ENCODE data around the gene FBXL2.

- TF ChIP-seq CTCF (IDR thresholded peaks at IDR 0.05) (no peak), POLR2A (IDR thresholded peaks at IDR 0.05; ENCODE audit: low read length) (no peak), ESRRA (IDR thresholded peaks at IDR 0.05; ENCODE audit: borderline replicate concordance, low read length) (no peak), EP300 (IDR thresholded peaks at IDR 0.05) (no peak), USF2 (IDR thresholded peaks at IDR 0.05) (no peak), RNF2 (IDR thresholded peaks at IDR 0.05; ENCODE audit: borderline replicate concordance, low read depth) (no peak), EHF (CRISPR knock-in tag; IDR thresholded peaks at IDR 0.05) (no peak), BCL3 (IDR thresholded peaks at IDR 0.05) (no peak), MAX (IDR thresholded peaks at IDR 0.05) (no peak), BHLHE40 (IDR thresholded peaks at IDR 0.05; ENCODE audit: low read depth, low read length) (no peak), ZFP36 (IDR thresholded peaks at IDR 0.05; ENCODE audit: borderline replicate concordance, partially characterized antibody) (no peak), ELK1 (IDR thresholded peaks at IDR 0.05; ENCODE audit: low read depth, low read length) (no peak), PHF8 (IDR thresholded peaks at IDR 0.05; ENCODE audit: borderline replicate concordance, low read depth) (no peak), RAD21 (conservative IDR thresholded peaks at IDR 0.05 in 1 of 2, IDR thresholded peaks at IDR 0.05 in 1 of 2) (no peak)
Measured at GRCh38 chr3:33385423-33385822, 108.2 kb downstream of the FBXL2 start.
